HG03575 (cell line): ENCODE results near the gene SSR1.

Experiments
- ATAC-seq: cut with Tn5 transposase; IDR thresholded peaks from one replicate; pipeline ENCODE4 v1.9.1; 2021; ENCODE audit not compliant: unreplicated experiment, insufficient number of reproducible peaks, low FRiP score; ENCODE audit errors: extremely low read depth

SSR1 gene

GRCh38 chr6:7230327-7230691, 82.7 kb downstream of the SSR1 start:
- no peak for ATAC-seq

GRCh38 chr6:7229376-7230326, 83.3 kb downstream of the SSR1 start:
- no peak for ATAC-seq

GRCh38 chr6:7228662-7229375, 84.2 kb downstream of the SSR1 start:
- no peak for ATAC-seq

GRCh38 chr6:7224731-7225130, 88.3 kb downstream of the SSR1 start:
- ATAC-seq = no peak

- ATAC-seq = no peak
Observed at GRCh38 chr6:7222197-7222596, 90.8 kb downstream of the SSR1 start.

GRCh38 chr6:7219310-7219709, 93.7 kb downstream of the SSR1 start:
- ATAC-seq = no peak

GRCh38 chr6:7218406-7218988, 94.5 kb downstream of the SSR1 start:
- ATAC-seq = no peak
